SK-N-SH (cell line): ENCODE results near the gene THADA. TPM values are rescaled to one million over a fixed set of nuclear protein-coding genes. Genes with fewer than 3 reads are reported as not detected.

Experiments
- CTCF ChIA-PET: fragments of 300-600, 350-600 bp; formaldehyde crosslinking; extraction: SDS; loops from one replicate; lab custom pipeline; 2021; lab: Yijun Ruan, JAX
- POLR2A ChIA-PET: fragments of 350-600 bp; sonication (Branson Sonifier 250); formaldehyde crosslinking; extraction: SDS; loops from one replicate; lab custom pipeline; 2020; ENCODE audit warnings: antibody characterized with exemption, inconsistent platforms; lab: Yijun Ruan, JAX
- DNase-seq: peaks from one replicate; pipeline ENCODE4 v3.0.0; 2012
- H2AFZ ChIP-seq: fragments of 200-600 bp; sonication (generic); 2 replicates; pipeline ENCODE4 v1.8.1; 2016; ENCODE audit warnings: antibody characterized with exemption, mild to moderate bottlenecking, low read depth
- H3F3A ChIP-seq: fragments of 200-600 bp; sonication (generic); replicated peaks from 2 replicates; pipeline ENCODE3; 2016; ENCODE audit warnings: antibody characterized with exemption, mild to moderate bottlenecking; ENCODE audit not compliant: insufficient read depth
- H3K27ac ChIP-seq, 2 experiments: fragments of 200-500 bp in 1 of 2; fragments of 200-600 bp in 1 of 2; sonication (Bioruptor generic) in 1 of 2; sonication (generic), shearing (Covaris generic) in 1 of 2; 2 replicates each; pipeline versions ENCODE4 v1.5.1 to v1.6.1; 2014 to 2016; ENCODE audit warnings: low read depth in 2 of 2, inconsistent platforms in 1 of 2, low read length in 1 of 2, mild to moderate bottlenecking in 1 of 2, mixed read lengths in 1 of 2
- H3K27me3 ChIP-seq: fragments of 200-600 bp; sonication (generic), shearing (Covaris generic); 2 replicates; pipeline ENCODE4 v1.6.1; 2016; ENCODE audit warnings: mixed run types; ENCODE audit not compliant: insufficient read depth
- H3K36me3 ChIP-seq, 2 experiments: fragments of 200-500 bp in 1 of 2; fragments of 200-600 bp in 1 of 2; sonication (Bioruptor generic) in 1 of 2; sonication (generic) in 1 of 2; replicated peaks in 1 of 2; 2 replicates each; pipeline versions ENCODE3 to v1.5.1; 2014 to 2016; ENCODE audit warnings: low read length in 1 of 2, mild to moderate bottlenecking in 1 of 2; ENCODE audit not compliant: insufficient read depth in 2 of 2, control insufficient read depth in 1 of 2
- H3K4me1 ChIP-seq, 2 experiments: fragments of 200-500 bp in 1 of 2; fragments of 200-600 bp in 1 of 2; sonication (Bioruptor generic) in 1 of 2; sonication (generic), shearing (Covaris generic) in 1 of 2; 2 replicates each; pipeline versions ENCODE4 v1.5.1 to v1.6.1; 2014 to 2016; ENCODE audit warnings: low read depth in 1 of 2, low read length in 1 of 2, mixed run types in 1 of 2; ENCODE audit not compliant: insufficient read depth in 2 of 2, control insufficient read depth in 1 of 2
- H3K4me2 ChIP-seq: fragments of 200-600 bp; sonication (generic), shearing (Covaris generic); 2 replicates; pipeline ENCODE4 v1.6.1; 2017; ENCODE audit warnings: mixed run types
- H3K4me3 ChIP-seq, 2 experiments: fragments of 200-500 bp in 1 of 2; fragments of 200-600 bp in 1 of 2; sonication (Bioruptor generic) in 1 of 2; sonication (generic), shearing (Covaris generic) in 1 of 2; 2 replicates each; pipeline versions ENCODE4 v1.5.1 to v1.8.1; 2014 to 2016; ENCODE audit warnings: low read depth in 2 of 2, inconsistent platforms in 1 of 2, low read length in 1 of 2, mild to moderate bottlenecking in 1 of 2, mixed read lengths in 1 of 2, moderate library complexity in 1 of 2
- H3K79me2 ChIP-seq: fragments of 200-600 bp; sonication (generic); 2 replicates; pipeline ENCODE4 v1.8.1; 2017; ENCODE audit warnings: mild to moderate bottlenecking; ENCODE audit not compliant: insufficient read depth
- H3K9ac ChIP-seq: fragments of 200-600 bp; sonication (generic); 2 replicates; pipeline ENCODE4 v1.6.1; 2017; ENCODE audit warnings: mixed run types
- H3K9me2 ChIP-seq: fragments of 200-600 bp; sonication (generic); 2 replicates; pipeline ENCODE4 v1.6.1; 2017; ENCODE audit warnings: mixed run types
- H3K9me3 ChIP-seq: fragments of 200-600 bp; sonication (generic); 2 replicates; pipeline ENCODE4 v1.6.1; 2017; ENCODE audit warnings: mixed run types, mild to moderate bottlenecking, moderate library complexity
- H4K20me1 ChIP-seq: fragments of 200-600 bp; sonication (generic); 2 replicates; pipeline ENCODE4 v1.6.1; 2017; ENCODE audit warnings: mild to moderate bottlenecking, mixed run types; ENCODE audit not compliant: insufficient read depth
- CTCF ChIP-seq: fragments of 200-600 bp; sonication (generic); IDR thresholded peaks from 2 replicates; pipeline ENCODE4 v1.6.1; 2017; ENCODE audit warnings: antibody characterized with exemption, mild to moderate bottlenecking, moderate library complexity
- ELF1 ChIP-seq: IDR thresholded peaks from 2 replicates; pipeline ENCODE4 v1.4.0; 2012
- EZH2phosphoT487 ChIP-seq: fragments of 200-600 bp; sonication (generic); IDR thresholded peaks from 2 replicates; pipeline ENCODE4 v1.6.1; 2017; ENCODE audit warnings: low read depth, mixed run types, mild to moderate bottlenecking, antibody characterized with exemption, moderate library complexity, borderline replicate concordance
- FOSL2 ChIP-seq: IDR thresholded peaks from 2 replicates; pipeline ENCODE4 v1.4.0; 2012; ENCODE audit warnings: low read depth, mild to moderate bottlenecking, moderate library complexity, borderline replicate concordance
- FOXJ3 ChIP-seq: sonication (generic); formaldehyde crosslinking; IDR thresholded peaks from 2 replicates; pipeline ENCODE4 v1.5.1; 2020; ENCODE audit warnings: mild to moderate bottlenecking, missing genetic modification reagents
- FOXM1 ChIP-seq: IDR thresholded peaks from 2 replicates; pipeline ENCODE4 v1.4.0; 2012; ENCODE audit warnings: low read depth, mild to moderate bottlenecking
- GATA2 ChIP-seq: sonication (generic); formaldehyde crosslinking; IDR thresholded peaks from 2 replicates; pipeline ENCODE4 v1.5.0; 2020; ENCODE audit warnings: mild to moderate bottlenecking, missing genetic modification reagents
- JUND ChIP-seq: IDR thresholded peaks from 2 replicates; pipeline ENCODE4 v1.4.0; 2012
- MAX ChIP-seq: IDR thresholded peaks from 2 replicates; pipeline ENCODE4 v1.4.0; 2012; ENCODE audit warnings: low read depth
- MEF2A ChIP-seq: IDR thresholded peaks from 2 replicates; pipeline ENCODE4 v1.4.0; 2012; ENCODE audit warnings: low read depth, borderline replicate concordance
- MXI1 ChIP-seq: IDR thresholded peaks from 2 replicates; pipeline ENCODE4 v1.6.1; 2012; ENCODE audit warnings: mild to moderate bottlenecking, low read depth, low read length, improper control_type of control experiment
- NRF1 ChIP-seq: IDR thresholded peaks from 2 replicates; pipeline ENCODE4 v1.6.1; 2012; ENCODE audit warnings: low read depth, mild to moderate bottlenecking, low read length
- PBX3 ChIP-seq: IDR thresholded peaks from 2 replicates; pipeline ENCODE4; 2012
- RAD21 ChIP-seq: IDR thresholded peaks from 2 replicates; pipeline ENCODE4 v1.6.1; 2012; ENCODE audit warnings: mild to moderate bottlenecking, low read length
- REST ChIP-seq: IDR thresholded peaks from 2 replicates; pipeline ENCODE4 v1.6.1; 2012; ENCODE audit warnings: mild to moderate bottlenecking, low read depth, low read length, moderate library complexity
- RFX5 ChIP-seq: IDR thresholded peaks from 2 replicates; pipeline ENCODE4 v1.6.1; 2012; ENCODE audit warnings: mild to moderate bottlenecking, improper control_type of control experiment, low read length
- RXRA ChIP-seq: IDR thresholded peaks from 2 replicates; pipeline ENCODE4 v1.4.0; 2012; ENCODE audit warnings: low read depth, mild to moderate bottlenecking, borderline replicate concordance
- TAF1 ChIP-seq: IDR thresholded peaks from 2 replicates; pipeline ENCODE4 v1.6.1; 2012; ENCODE audit warnings: low read depth, mild to moderate bottlenecking, low read length, moderate library complexity, borderline replicate concordance
- TCF12 ChIP-seq: IDR thresholded peaks from 2 replicates; pipeline ENCODE4 v1.4.0; 2012
- TEAD4 ChIP-seq: IDR thresholded peaks from 2 replicates; pipeline ENCODE4 v1.4.0; 2012; ENCODE audit warnings: mild to moderate bottlenecking, borderline replicate concordance; ENCODE audit not compliant: insufficient read depth
- USF1 ChIP-seq: IDR thresholded peaks from 2 replicates; pipeline ENCODE4 v1.4.0; 2012; ENCODE audit warnings: low read depth, borderline replicate concordance
- USF2 ChIP-seq: fragments of 150-350 bp; IDR thresholded peaks from 2 replicates; pipeline ENCODE4 v1.6.1; 2017; ENCODE audit warnings: antibody characterized with exemption, low read length, low read depth, borderline replicate concordance
- YY1 ChIP-seq: IDR thresholded peaks from 2 replicates; pipeline ENCODE4 v1.4.0; 2012; ENCODE audit warnings: low read depth, mild to moderate bottlenecking
- ZBTB33 ChIP-seq: IDR thresholded peaks from 2 replicates; pipeline ENCODE4 v1.4.0; 2012; ENCODE audit warnings: low read depth, borderline replicate concordance
- WGBS: methylation state at CpG from one replicate; pipeline ENCODE4 v1.1.6; 2017; ENCODE audit warnings: low lambda C conversion rate; 5-methylcytosine and 5-hydroxymethylcytosine counted together
- polyA plus RNA-seq, 3 experiments: library from polyadenylated mRNA; depleted of rRNA; stranded (reverse); fragments of >200 nt; gene quantifications; 2 replicates each; pipeline ENCODE4 v1.2.3, GENCODE V29; 2012

THADA gene
- polyA plus RNA-seq, 1 of the 3 experiments (the other 2 are of a cell fraction): 25.6 TPM

- Histone ChIP-seq H3K9me3 (no peaks in the 10 kb centered on the region), H3F3A (peaks cover 16% of the 10 kb centered on the region), H3K27ac (peak overlapping the region; percentile 53 to 79), H3K4me1 (peaks cover 3 to 21% of the 10 kb centered on the region in 2 experiments), H3K27me3 (no peaks in the 10 kb centered on the region), H4K20me1 (no peaks in the 10 kb centered on the region), H3K79me2 (no peaks in the 10 kb centered on the region), H3K36me3 (peaks cover 16% of the 10 kb centered on the region in 2 experiments), H3K9me2 (no peaks in the 10 kb centered on the region), H3K4me3 (no peak overlapping the region), H3K9ac (no peak overlapping the region; the same call in 1 of the 2 replicates), H3K4me2 (peak overlapping the region; percentile 14; the same call in 1 of the 2 replicates), H2AFZ (no peak overlapping the region)
- WGBS: 52% methylated on average over 3 of the region's 3 CpGs
- no peak for DNase-seq
- POLR2A ChIA-PET: no interaction called here
- CTCF ChIA-PET: interaction anchor here (0.9 to 3.1 kb wide), 6 partner anchors 9 to 640 kb away, joined by 3 to 17 read pairs (median 4); no protein-coding TSS in a partner anchor
- no peak for TF ChIP-seq MXI1
- peak; percentile 80 for TF ChIP-seq TCF12
- TF ChIP-seq RXRA: 0 out of 2 replicates have a peak, but pooled peaks have one; percentile 9
- no peak for TF ChIP-seq FOXM1
- no peak for TF ChIP-seq ELF1
- no peak for TF ChIP-seq REST
- TF ChIP-seq MAX: no peak
- no peak for TF ChIP-seq ZBTB33
- TF ChIP-seq USF2: no peak
- TF ChIP-seq CTCF: no peak
- TF ChIP-seq RAD21: no peak
- no peak for TF ChIP-seq FOXJ3 (CRISPR knock-in tag)
- TF ChIP-seq JUND: 0 out of 2 replicates have a peak, but pooled peaks have one; percentile 39
- TF ChIP-seq EZH2phosphoT487: no peak
- no peak for TF ChIP-seq NRF1
- TF ChIP-seq TEAD4: peak; percentile 46; the same call in 1 of the 2 replicates
- TF ChIP-seq MEF2A: 0 out of 2 replicates have a peak, but pooled peaks have one; percentile 20
- no peak for TF ChIP-seq YY1
- TF ChIP-seq USF1: no peak
- TF ChIP-seq PBX3: peak; percentile 50; the same call in 1 of the 2 replicates
- TF ChIP-seq GATA2: no peak
- peak; percentile 69; the same call in 1 of the 2 replicates for TF ChIP-seq FOSL2
- TF ChIP-seq TAF1: no peak
- no peak for TF ChIP-seq RFX5
These were observed 127.9 kb downstream of the THADA start for GRCh38 chr2:43467891-43468290.
